A172 (cell line): ENCODE data around the gene PKP3. TPM values are rescaled to one million over a fixed set of nuclear protein-coding genes. Genes with fewer than 3 reads are reported as not detected.
A peak's percentile ranks its signal among the peaks of the same experiment; 100 is the strongest.

Source experiments
- DNase-seq: peaks from one replicate; pipeline ENCODE4 v3.0.0-alpha.2; 2015; ENCODE audit warnings: low spot score
- total RNA-seq: library from RNA; depleted of rRNA; stranded (reverse); fragments of >200 nt; shearing (Covaris generic); gene quantifications from 2 replicates; pipeline ENCODE4 v1.2.3, GENCODE V29; 2014

PKP3 gene
- total RNA-seq, 1 experiment from 2014 or later, result 44.0 TPM

- DNase-seq, result peak; percentile 89
Observed at GRCh38 chr11:363948-364761, 29.9 kb upstream of the PKP3 start.

- no peak for DNase-seq
Observed at GRCh38 chr11:364991-365725, 28.9 kb upstream of the PKP3 start.

- DNase-seq, result no peak
Observed at GRCh38 chr11:365831-366230, 28.2 kb upstream of the PKP3 start.

DNA sequence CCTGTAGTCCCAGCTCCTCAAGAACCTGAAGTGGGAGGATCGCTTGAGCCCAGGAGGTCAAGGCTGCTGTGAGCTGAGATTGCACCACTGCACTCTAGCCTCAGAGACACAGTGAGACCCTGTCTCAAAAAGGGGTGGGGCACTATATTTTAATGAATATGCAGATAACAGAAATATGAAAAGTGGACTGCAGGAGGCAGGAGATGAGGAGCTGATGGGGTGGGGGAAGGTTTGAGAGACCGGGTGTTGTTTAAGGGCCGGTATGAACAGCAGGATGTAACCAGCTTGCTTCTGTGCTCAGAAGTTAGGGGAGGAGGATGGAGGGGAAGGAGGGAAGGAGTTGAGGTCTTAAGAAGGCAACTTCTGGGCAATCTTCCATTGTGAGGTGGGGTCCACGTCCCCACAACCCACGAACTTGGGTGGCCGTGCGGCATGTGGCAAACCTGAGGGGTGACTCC is 26.0 kb upstream of the PKP3 start:
- no peak for DNase-seq

DNA sequence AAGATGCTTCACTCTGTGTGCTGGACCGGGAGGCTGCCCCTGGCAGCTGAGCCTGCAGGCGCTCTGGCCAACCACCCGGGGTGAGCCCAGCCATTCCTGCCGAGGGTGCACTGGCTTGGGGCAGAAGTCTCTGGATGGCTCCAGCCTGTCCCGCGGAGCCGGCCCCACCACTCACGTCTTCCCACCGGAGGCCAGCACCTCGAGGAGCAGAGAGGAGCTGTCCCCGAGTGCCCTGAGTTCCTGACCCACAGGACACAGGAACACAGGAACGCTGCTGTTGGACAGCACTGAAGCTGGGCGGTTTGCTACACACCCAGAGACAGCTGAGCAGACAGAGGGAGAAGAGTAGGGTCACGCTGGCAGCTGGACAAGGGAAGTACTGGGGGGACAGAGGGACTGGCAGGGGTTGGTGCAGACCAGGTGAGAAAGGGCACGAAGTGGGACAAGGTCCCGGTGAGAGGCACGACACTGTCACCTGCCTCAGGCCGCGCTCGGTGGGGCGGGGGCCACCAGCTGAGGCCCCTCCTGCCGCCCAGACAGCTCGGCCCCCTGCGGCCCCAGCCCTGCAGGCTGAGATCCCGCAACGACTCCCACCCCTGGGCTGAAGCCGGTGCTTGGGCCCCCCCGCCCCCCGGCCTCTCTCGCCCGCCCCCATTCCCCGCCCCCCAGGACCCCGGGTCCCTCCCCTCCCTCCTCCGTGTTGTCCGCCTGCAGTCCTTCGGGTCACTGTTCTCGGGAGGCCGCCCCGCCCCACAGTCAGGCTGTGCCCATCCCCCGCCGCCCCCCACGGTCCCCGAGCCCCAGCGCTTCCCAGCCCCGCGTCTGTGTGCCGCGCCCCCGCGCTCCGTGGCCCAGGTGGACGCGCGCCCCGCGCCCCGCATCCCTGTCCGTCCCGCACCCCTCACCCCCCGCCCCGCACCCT is 25.3 kb upstream of the PKP3 start:
- DNase-seq, result peak; percentile 36

DNA sequence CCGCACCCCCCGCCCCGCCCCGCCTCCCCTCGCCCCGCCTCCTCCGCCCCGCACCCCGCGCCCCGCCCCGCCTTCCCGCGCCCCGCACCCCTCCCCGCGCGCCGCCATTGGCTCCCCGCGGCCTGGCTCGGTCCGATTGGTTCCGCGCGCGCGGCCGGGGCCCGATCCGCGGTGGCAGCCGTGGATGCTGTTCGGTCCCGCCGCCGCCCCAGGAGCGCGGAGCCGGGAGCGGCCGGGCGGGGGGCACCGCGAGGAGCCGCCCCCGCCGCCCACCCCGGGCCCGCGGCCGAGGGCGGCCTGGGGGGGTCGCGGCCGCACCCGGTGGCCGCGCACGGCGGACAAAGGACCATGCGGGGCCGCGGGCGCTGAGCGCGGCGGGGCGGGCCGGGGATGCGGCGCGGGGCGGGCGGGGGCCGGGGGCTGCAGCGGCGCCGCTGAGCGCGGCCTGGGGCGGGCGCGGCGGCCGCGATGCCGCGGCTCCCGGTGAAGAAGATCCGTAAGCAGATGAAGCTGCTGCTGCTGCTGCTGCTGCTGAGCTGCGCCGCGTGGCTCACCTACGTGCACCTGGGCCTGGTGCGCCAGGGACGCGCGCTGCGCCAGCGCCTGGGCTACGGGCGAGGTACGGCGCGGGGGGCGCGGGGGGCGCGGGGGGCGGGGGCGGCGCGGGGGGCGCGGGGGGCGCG is 24.5 kb upstream of the PKP3 start, which contains the start of gene B4GALNT4:
TSS of gene B4GALNT4 (plus strand) at position 164 of the 683 bp plus-strand sequence. CDS start at position 469, 305 bp downstream.
- DNase-seq, result no peak

DNA sequence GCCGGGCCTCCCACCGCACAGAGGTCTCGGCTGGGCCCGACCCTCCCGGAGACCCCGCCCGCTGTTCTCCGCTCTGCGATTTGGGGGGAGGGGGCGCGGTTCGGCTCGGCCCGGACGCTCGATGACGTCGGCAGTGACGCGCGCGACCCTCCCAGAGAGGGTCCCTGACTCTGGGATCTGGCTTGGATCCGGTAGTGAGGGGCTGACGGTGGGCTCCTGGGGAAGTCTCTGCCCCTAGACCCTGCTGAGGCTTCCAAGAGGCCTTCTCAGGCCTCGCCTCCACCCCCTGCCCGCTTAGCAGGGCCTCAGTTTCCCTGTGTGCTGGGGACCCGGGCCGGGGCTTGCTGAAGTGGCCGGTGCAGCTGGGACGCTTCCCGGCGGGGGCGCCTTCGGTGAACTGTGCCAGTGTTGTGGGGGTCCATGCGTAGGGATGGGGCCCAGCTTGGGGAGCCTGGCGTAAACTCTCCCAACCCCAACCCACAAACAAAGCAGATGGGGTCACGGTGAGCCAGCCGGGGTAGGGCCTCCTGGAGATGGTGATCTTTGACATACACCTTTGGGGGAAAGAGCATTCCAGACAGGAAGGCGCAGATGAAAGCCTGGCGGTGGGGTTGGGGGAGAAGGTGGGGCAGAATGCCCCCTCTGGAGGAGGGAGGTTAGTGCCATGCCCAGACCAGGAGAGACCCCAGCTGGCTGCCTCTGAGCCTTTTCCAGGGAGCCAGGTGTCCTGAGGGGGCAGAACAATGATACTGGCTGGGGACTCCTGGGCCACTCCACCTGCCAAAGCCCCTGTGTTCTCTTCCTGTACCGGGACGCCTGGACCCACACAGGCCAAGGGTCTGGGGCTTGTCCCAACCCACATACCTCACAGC is 23.7 kb upstream of the PKP3 start:
- no peak for DNase-seq

GRCh38 chr11:371051-371450 is 23.0 kb upstream of the PKP3 start:
- DNase-seq, result no peak

DNA sequence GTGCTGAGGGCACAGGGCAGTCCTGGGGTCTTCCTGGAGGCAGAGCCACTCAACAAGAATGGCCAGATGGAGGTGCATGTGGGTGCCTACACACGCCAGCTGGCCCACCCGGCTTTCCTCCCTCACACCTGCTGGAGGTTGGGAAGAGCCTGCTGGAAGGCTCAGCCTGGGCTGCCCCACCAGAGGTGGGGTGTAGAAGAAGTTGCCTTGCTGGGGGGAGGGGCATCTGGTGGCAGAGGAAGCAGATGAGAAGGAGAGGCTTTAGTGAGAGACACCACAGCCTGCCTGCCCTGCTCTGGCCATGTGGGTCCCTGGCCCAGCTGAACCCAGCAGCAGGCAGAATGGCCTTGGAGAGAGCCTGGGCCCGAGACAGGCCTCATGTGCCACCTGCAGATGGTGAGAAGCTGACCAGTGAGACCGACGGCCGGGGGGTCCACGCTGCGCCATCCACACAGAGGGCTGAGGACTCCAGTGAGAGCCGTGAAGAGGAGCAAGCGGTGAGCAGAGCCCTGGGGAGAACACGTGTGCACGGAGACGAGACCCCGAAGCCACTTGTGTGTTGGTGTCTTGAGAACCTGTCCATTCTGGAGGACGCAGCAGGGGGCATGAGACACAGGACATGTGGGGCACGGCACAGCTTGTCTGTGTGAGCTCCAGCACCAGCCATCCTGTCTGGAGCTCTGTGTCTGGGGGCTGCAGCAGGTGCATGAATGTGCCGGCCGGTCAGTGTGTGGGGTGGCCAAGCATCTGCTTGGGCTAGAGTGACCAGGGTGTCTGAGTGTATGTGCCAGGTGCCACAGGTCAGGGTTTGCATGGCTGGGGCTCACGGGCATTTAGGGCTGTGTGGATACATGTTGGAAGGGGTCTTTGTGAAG is 22.1 kb upstream of the PKP3 start:
- DNase-seq, result no peak

DNA sequence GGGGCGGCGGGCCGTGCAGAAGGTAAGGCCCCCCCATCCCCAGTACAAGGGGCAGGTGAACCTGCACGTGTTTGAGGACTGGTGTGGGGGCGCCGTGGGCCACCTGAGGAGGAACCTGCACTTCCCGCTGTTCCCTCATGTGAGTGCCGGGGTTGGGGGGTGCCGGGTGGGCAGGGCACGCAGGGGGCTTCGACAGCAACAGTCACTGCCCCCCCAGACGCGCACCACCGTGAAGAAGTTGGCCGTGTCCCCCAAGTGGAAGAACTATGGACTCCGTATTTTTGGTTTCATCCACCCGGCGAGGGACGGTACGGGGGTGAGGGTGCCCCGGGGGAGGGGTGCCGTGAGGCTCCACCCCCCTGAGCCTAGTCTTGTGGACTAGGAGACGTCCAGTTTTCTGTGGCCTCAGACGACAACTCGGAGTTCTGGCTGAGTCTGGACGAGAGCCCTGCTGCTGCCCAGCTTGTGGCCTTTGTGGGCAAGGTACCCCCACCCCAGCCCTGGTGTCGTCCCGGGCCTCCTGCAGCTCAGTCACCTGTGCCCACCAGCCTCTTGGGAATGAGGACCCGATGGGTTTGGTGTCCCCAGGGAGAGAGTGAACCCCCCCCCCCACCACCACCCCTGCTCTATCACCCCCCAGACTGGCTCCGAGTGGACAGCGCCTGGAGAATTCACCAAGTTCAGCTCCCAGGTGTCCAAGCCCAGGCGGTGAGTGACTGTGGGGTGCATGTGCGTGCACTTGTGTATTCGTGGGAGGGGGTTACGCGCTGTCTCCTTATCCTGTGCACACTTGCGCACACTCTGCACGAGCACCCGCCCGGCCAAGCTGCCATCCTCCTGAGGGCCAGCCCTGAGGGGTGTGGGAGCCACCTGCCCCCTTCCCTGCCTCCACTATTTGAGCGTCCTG is 20.9 kb upstream of the PKP3 start:
- DNase-seq, result no peak

GRCh38 chr11:373716-374551 is 20.1 kb upstream of the PKP3 start:
- DNase-seq, result no peak

DNA sequence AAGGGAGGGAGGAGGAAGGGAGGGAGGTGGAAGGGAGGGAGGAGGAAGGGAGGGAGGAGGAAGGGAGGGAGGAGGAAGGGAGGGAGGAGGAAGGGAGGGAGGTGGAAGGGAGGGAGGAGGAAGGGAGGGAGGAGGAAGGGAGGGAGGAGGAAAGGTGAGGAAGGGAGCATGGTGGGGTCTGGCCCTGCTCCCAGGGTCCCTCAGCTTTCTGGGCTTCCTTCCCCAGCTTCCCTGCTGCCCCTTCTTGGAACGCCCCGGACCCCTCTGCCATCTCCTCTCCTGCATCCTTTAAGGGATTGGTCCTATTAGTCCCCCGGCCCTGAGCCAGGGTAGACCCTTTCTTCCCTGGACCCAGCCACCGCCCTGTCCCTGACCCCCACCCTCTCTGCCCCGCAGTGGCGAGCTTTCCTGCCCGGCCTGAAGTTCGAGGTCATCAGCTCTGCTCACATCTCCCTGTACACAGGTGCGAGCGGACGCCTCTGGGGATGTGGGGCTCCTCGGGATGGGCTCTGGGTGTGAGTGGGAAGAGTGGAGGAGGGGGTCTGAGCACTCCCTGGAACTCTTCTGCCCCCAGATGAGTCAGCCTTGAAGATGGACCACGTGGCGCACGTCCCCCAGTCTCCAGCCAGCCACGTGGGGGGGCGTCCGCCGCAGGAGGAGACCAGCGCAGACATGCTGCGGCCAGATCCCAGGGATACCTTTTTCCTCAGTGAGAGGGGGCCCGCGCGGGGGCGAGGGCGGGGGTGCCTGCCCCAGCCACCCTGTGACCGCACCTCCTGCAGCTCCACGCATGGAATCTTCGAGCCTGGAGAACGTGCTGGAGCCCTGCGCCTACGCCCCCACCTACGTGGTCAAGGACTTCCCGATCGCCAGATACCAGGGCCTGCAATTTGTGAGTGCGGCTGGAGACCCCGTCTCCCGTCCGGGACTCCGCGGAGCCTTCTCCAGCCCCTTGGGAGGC is 18.7 kb upstream of the PKP3 start:
- no peak for DNase-seq

GRCh38 chr11:376531-377173 is 17.4 kb upstream of the PKP3 start:
- no peak for DNase-seq

- no peak for DNase-seq
Observed at GRCh38 chr11:377174-377865, 16.7 kb upstream of the PKP3 start.
